Hematopoietic multipotent progenitor cell treated with erythropoietin and hydrocortisone succinate and interleukin-3 and kit ligand, for 8 days (in vitro differentiated cells): ENCODE measurements around the gene C13orf42.
A peak's percentile ranks its signal among the peaks of the same experiment; 100 is the strongest.

Experiments
- DNase-seq: peaks from one replicate; pipeline ENCODE4 v3.0.0-alpha.2; 2015

Gene C13orf42

DNA sequence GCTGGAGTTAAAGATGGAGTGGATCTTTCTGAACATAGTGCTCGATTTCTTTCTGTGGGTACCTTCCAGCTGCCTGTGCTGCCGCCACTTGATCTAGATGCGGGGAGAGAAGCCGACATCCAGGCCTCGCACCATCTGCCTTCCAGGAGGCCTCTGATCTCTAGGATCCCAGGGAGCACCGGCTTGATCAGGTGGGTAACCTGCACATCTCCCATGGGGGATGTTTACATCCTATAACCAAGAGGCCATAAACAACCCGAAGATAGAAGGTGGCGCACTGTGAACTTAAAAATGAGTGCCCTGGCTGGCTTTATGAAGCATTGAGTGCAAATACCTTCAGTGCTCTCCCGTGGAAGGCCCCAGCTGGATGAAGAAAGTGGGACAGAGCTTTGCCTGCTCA is at the start of gene C13orf42:
Gene C13orf42 (minus strand): TSS at position 101 of the 400 bp plus-strand sequence. CDS start 65 bp downstream, at position 36.
- no peak for DNase-seq

DNA sequence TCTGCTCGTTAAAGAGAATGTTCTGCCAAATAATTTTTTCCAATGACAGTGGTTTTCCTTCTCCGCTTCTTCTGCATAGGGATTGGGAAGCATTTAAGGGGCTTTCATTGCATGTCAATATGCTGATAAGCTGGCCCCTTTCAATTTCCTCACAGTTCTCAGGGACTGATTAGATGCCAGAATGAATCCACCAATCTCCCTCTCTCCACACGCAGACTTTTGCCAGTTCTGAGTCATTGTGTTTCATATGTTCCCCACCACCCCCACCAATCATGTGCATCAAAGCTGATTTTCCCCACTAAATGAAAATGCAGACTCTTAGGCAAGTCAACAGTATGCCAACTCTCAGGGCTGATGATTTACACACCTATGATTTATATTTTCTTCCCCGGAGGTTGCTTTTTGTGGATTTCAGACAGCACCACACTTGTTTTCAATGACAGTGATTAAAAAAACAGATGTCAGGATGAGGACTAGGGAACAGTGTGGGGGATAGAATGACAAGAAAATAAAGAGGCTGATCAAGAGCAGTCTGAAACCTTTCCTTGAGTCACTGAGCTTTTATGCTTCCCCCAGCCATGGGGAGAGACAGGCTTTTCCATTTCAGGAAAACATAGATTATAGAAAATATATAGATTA is 47.9 kb upstream of the C13orf42 start:
- no peak for DNase-seq

DNA sequence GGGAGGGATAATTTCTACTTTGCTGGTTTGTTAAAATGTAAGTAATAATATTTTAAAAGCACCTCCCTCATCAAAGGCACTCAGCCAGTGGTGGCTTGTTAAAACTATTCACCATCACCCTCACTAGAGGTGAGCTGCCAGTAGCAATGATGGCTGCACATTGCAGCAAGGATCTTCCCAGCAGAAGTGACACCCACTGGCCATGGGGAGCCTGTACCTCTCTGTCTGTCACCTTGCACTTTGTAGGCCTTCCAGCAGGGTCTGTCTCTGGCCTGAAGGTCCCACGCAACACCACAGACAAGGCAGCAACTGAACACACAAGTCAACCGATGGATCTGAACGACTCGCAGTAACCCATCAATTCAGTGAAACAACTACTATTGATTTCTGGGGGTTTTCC is 47.3 kb upstream of the C13orf42 start:
- no peak for DNase-seq

DNA sequence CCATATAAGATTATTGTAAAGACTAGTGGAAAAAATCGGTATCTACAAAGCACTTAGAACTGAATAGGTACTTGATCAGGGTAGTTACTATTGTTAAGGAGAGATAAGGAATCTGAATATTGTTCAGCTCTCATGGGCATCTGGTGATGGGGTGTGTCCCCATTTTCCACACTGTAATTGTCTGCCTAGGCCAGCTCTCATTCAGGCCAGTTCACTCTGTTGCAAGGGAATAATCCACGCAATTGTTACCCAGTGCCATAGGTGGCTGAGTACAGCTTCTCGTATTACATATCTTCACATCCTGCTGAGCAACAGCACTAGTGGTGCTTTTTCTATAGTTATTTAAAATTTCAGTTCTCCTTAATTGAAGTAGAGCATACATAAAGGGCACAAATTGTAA is 45.6 kb upstream of the C13orf42 start:
- no peak for DNase-seq

DNA sequence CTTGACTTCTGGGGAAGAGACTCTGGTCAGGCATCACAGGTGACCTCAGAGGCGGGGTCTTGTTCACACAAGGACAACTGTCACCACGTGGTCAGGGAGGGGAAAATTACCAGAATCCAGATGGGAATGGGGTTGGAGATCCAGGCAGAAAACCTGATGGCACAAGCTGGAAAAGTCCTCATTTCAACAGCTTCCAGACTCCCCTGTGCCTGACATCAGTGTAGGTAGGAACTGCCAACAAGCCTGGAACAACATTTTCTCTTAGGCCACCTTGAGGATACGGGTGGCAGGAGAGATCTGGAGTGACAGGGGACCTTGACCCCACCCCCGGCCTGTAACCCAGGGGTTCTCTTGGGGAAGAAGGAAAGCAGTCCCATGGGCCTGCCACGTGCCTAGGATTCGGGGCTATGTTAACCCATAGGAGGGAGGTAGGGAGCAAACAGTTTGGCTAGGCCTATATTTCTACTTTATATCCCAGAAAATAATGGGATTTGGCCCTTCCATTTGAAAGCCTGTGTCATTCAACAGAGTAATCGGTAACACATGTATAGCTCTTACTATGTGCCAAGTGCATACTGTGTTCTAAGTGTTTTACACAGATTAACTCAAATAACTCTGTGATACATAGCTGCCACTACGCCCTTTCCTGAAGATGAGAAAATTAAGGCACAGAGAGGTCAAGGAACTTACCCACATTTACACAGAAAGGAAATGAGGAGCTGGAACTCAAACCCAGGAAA is 44.9 kb upstream of the C13orf42 start:
- DNase-seq = no peak

DNA sequence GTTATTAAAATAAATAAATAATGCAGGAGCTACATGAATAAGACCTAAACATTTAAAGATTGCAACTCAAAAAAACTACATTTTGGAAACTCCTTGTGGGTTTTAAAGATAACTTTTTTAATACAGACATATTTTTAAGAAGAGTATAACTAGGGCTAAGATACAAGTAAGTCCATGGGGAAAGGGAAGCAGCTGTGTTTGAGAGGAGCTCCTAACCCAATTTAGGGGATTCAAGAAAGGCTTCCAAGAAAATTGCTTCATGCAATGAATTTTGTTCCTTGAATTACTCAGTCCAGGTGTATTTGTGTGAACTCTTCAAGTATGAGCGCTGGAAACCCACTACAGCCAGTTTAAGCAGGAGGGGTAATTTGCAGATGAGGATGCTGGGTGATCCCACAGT is 44.1 kb upstream of the C13orf42 start:
- DNase-seq = no peak

- peak; percentile 18 for DNase-seq
Observed at GRCh38 chr13:51154029-51154555, 43.0 kb upstream of the C13orf42 start.

GRCh38 chr13:51153527-51153926 is 42.5 kb upstream of the C13orf42 start:
- no peak for DNase-seq

GRCh38 chr13:51152701-51153100 is 41.6 kb upstream of the C13orf42 start:
- no peak for DNase-seq

DNA sequence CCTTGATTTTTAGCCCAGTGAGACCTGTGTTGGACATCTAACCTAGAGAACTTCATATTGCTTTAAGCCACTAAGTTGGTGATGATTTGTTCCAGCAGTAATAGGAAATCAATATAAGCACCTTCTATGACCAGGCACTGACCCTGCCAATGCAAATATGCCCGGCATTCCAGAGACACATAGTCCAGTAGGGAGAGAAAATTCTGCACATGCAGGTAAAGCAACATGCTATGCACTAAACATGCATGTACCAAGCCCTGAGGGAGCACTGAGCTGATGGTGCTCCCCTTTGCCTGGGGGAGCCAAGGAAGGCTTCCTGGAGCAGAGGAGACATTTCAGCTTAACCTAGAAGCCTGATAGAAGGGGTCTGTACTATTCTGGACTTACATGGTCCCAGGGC is 40.4 kb upstream of the C13orf42 start:
- DNase-seq = no peak

DNA sequence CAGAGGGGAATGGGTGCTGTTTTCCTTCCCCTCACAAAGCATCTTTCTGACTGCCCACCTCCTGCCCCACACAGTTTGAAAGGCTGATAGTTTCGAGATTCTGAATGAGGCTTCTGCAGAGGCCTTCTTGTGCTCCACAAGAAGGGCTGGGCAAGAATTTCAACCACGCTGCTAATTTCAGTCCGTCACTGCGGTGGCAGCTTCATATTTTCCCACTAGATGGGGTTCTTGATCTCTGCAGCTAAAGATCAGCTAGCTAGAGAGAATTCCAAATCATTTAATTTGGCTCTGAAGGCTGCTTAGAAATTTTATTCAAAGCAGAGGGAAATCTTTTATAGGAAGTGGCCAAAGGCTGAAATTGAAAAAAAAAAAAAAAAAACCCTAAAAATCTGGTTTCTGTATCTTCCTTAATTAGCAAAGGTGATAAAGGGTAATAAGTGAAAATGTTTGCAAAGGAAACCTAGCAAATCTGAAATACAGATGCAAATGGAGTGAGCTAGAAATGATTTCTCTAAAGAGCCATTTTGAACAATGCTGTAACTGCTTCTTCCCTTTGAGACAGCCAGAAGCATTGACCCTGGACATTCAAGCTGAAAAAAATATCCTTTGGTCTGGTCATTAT is 38.0 kb upstream of the C13orf42 start:
- no peak for DNase-seq

- no peak for DNase-seq
Observed at GRCh38 chr13:51148223-51148951, 37.3 kb upstream of the C13orf42 start.

DNA sequence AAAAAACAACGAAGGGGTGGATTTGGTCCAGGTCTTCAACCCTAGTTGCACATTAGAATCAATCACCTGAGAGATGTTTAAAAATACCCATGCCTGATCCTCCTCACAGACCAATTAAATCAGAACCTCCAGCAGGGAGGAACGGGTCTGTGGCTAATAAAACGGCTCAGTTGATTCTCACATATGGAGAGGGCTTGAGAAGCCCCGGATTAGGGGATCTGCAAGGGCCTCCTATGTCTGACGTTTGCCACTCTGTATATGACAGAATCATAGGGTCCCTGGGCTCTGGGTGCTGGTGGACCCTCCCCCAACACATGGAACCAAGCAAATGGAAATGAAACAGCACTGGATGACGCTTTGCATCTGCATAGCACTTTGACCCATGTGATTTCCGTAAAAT is 36.7 kb upstream of the C13orf42 start:
- no peak for DNase-seq

- DNase-seq = no peak
Observed at GRCh38 chr13:51146667-51147066, 35.6 kb upstream of the C13orf42 start.

DNA sequence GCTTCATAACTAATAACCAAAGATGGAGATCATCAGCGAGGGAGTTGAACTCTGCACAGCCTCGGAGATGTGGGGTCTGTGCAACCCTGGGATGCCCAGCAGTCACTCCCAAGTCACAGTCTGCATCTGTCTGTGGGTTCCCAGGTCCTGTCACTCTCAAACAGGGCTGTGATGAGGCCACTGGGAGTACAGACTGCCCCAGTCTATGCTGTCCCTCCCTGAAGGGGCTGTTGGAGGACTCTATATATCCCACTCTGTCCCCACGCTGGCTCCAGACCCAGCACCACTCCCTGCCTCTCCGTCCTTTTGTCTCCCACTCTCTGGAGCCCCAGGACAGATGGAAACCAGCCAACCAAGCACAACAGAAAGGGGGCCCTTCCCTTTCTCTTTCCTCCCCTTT is 26.2 kb upstream of the C13orf42 start:
- DNase-seq = no peak

DNA sequence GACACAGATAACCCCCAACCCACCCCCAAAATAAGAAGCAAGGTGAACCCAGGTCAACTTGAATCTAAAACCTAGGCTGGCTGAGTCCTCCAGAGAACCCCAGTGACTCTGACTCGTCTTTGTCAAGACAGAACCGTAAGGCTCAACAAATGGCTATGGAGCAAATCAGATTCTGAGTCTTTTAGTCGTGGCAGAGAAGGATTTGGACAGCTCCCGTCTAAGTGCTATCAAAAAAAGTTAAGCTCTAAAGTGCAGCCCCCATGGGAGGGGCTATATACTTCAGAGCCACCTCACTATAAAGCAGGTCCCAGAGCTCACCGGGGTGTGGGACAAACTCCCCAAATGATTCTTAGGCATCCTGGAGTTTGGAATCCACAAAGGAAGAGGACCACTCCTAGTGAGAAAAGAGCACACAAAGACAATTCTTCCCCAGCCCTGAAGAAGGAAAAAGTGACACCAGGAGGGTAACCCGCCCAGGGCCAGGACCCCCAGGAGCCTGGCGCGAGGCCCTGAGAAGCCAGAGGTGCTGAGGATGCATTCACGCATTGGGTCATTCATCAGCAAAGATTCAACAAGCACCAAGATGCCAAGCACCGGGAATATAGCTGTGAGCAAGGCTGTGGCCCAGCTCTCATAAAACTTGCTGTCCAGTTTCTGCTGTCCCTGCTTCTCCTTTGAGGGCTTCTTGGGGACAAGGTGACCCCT is 25.4 kb upstream of the C13orf42 start:
- DNase-seq = no peak

GRCh38 chr13:51134763-51135365 is 23.8 kb upstream of the C13orf42 start:
- no peak for DNase-seq

DNA sequence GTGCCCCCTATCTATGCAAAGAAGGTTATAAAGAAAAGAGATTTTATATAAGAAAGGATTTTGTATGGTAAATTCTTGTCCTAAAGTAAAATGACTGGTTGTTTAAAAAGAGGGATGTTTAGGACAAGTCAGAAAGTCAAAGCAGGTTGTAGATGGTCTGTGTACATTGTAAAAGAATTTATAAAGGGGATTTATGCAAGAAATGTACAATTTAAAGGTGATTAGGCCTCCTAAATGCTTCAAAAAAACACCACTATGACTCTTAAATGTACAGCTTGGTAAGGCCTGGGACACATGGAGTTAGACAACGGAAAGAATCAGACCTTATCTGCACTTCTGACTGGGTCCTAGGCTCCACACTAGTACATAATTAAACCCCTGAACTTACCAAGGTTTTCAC is 19.3 kb upstream of the C13orf42 start:
- DNase-seq = no peak

- peak; percentile 67 for DNase-seq
Observed at GRCh38 chr13:51125495-51126226, 14.6 kb upstream of the C13orf42 start.

DNA sequence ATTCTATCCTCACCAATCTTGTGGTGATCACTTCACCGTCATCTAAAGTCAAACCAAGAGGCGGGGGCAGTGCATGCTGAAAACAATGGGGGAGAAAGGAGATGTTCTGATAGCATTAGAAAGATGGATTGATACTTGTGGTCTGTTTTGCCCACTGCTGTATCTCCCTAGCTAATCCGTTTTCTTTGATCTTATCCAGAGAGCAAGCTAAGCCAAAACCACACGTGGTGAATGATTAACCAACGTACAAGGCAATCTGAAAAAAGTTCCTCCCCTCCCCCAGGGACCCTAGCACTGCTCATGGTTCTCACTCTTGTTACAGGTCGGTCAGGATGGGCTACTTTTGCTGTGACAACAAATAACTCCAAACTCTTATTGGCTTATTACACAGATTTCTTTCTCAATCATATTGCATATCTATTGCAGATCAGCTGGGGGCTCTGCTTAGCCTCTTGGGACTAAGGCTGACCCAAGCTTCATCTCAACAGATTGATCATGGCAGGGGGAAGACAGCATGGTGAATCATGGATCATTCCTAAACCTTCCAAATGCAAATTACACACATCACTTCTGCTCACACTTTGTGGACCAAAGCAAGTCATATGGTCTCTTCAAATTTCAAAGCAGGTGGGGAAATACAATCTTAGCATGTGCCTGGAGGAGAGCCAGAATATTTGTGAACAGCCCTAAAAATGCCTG is 11.9 kb upstream of the C13orf42 start:
- no peak for DNase-seq

DNA sequence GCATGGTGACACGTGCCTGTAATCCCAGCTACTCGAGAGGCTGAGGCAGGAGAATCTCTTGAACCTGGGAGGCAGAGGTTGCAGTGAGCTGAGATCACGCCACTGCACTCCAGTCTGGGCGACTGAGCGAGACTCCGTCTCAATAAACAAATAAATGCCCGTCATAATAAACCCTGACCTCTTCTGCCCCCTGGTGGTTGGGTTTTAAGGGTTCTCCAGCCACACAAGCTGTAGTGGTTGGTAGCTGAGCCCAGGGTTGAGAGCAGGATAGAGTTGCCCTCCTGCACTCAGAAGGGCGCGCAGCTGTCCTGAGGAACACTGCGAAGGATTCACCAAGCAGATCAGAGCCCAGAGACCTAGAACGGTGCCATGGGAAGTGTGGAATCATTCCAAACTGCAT is 9.8 kb upstream of the C13orf42 start:
- DNase-seq = peak; percentile 55
